Peyer's patch (tissue), 4 donors: ENCODE results near the gene WDFY4. TPM values are rescaled to one million over a fixed set of nuclear protein-coding genes. Genes with fewer than 3 reads are reported as not detected.

Source experiments
- DNase-seq, 3 donors: peaks; one replicate each; pipeline ENCODE4 v3.0.0-alpha.2; 2017 to 2019
- H3K27ac ChIP-seq, 4 donors: fragments of 200-600 bp; sonication (generic); one replicate each; pipeline ENCODE4 v1.5.1; 2016 to 2019
- H3K27me3 ChIP-seq, 2 donors: fragments of 200-600 bp; sonication (generic); one replicate each; pipeline ENCODE4 v1.5.1; 2019
- H3K36me3 ChIP-seq, 3 donors: fragments of 200-600 bp; sonication (generic); one replicate each; pipeline ENCODE4 v1.5.1; 2016 to 2019
- H3K4me1 ChIP-seq, 4 donors: fragments of 200-600 bp; sonication (generic); one replicate each; pipeline ENCODE4 v1.5.1; 2016 to 2019
- H3K4me3 ChIP-seq, 4 donors: fragments of 200-600 bp; sonication (generic); 1 replicate in 3 of 4; 2 replicates in 1 of 4; pipeline ENCODE4 v1.5.1; 2016 to 2019; ENCODE audit warnings: mild to moderate bottlenecking in 1 of 4
- H3K9me3 ChIP-seq, 4 donors: fragments of 200-600 bp; sonication (generic); one replicate each; pipeline ENCODE4 v1.5.1; 2016 to 2019; ENCODE audit warnings: mild to moderate bottlenecking in 1 of 4
- CTCF ChIP-seq, 6 experiments: fragments of 450-650 bp in 4 of 6; fragments of 200-600 bp in 2 of 6; sonication (generic) in 1 of 6; IDR thresholded peaks; one replicate each; pipeline ENCODE4 v1.5.1; 2017 to 2019; ENCODE audit warnings: antibody characterized with exemption in 6 of 6, mild to moderate bottlenecking in 3 of 6, moderate library complexity in 1 of 6
- POLR2A ChIP-seq, 2 donors: fragments of 450-650 bp; IDR thresholded peaks; one replicate each; pipeline ENCODE4 v1.5.1; 2017; ENCODE audit warnings: antibody characterized with exemption in 2 of 2, mild to moderate bottlenecking in 2 of 2, moderate library complexity in 2 of 2
- total RNA-seq, 4 donors: library from RNA; depleted of rRNA; stranded (reverse); fragments of >200 nt; gene quantifications; one replicate each; pipeline ENCODE4 v1.1.0, GENCODE V29; 2016

The WDFY4 gene
- total RNA-seq, 4 donors from 2014 or later = 0.53 to 102 (median 4.6) TPM

- TF ChIP-seq CTCF (IDR thresholded peaks at IDR 0.05) (no peak), POLR2A (IDR thresholded peaks at IDR 0.05) (no peak)
- DNase-seq = no peak
- H3K27ac ChIP-seq = no peak overlapping the region
- no peaks in the 10 kb centered on the region for H3K9me3 ChIP-seq
- H3K36me3 ChIP-seq = no peaks in the 10 kb centered on the region
- H3K4me3 ChIP-seq = no peak overlapping the region
- H3K27me3 ChIP-seq = no peaks in the 10 kb centered on the region
- no peaks in the 10 kb centered on the region for H3K4me1 ChIP-seq
These were observed 242.3 kb downstream of the WDFY4 start for GRCh38 chr10:48926764-48927540.

GRCh38 chr10:48929413-48929990 is 244.8 kb downstream of the WDFY4 start:
- no peaks in the 10 kb centered on the region for H3K27me3 ChIP-seq
- no peaks in the 10 kb centered on the region for H3K36me3 ChIP-seq
- H3K9me3 ChIP-seq = no peaks in the 10 kb centered on the region
- H3K27ac ChIP-seq = no peak overlapping the region
- no peak for TF ChIP-seq CTCF (IDR thresholded peaks at IDR 0.05)
- TF ChIP-seq POLR2A (IDR thresholded peaks at IDR 0.05) = no peak
- DNase-seq = no peak
- H3K4me3 ChIP-seq = no peak overlapping the region
- H3K4me1 ChIP-seq = no peaks in the 10 kb centered on the region

- DNase-seq = no peak
- TF ChIP-seq POLR2A (IDR thresholded peaks at IDR 0.05) (no peak), CTCF (IDR thresholded peaks at IDR 0.05) (no peak)
These were observed 246.5 kb downstream of the WDFY4 start for GRCh38 chr10:48931188-48931587.

GRCh38 chr10:48932831-48933664 is 248.4 kb downstream of the WDFY4 start:
- Histone ChIP-seq H3K4me1 (no peaks in the 10 kb centered on the region), H3K36me3 (no peaks in the 10 kb centered on the region), H3K4me3 (no peak overlapping the region), H3K27me3 (no peaks in the 10 kb centered on the region), H3K9me3 (no peaks in the 10 kb centered on the region), H3K27ac (no peak overlapping the region)
- no peak for DNase-seq
- TF ChIP-seq POLR2A (IDR thresholded peaks at IDR 0.05) (no peak), CTCF (IDR thresholded peaks at IDR 0.05) (no peak)

More at GRCh38 chr10:48931188-48931587, 246.5 kb downstream of the WDFY4 start:
- Histone ChIP-seq H3K27ac (no peak overlapping the region), H3K4me1 (no peaks in the 10 kb centered on the region), H3K4me3 (no peak overlapping the region), H3K9me3 (no peaks in the 10 kb centered on the region), H3K36me3 (no peaks in the 10 kb centered on the region), H3K27me3 (no peaks in the 10 kb centered on the region)

GRCh38 chr10:48934672-48935501 is 250.2 kb downstream of the WDFY4 start:
- Histone ChIP-seq H3K27me3 (no peaks in the 10 kb centered on the region), H3K9me3 (no peaks in the 10 kb centered on the region), H3K36me3 (no peaks in the 10 kb centered on the region), H3K4me1 (no peaks in the 10 kb centered on the region), H3K27ac (no peak overlapping the region), H3K4me3 (no peak overlapping the region)
- no peak for DNase-seq
- no peak for TF ChIP-seq POLR2A (IDR thresholded peaks at IDR 0.05)
- TF ChIP-seq CTCF (IDR thresholded peaks at IDR 0.05) = no peak
